WTC11 (cell line): Measurements from ENCODE around the gene FAM110A. TPM values are rescaled to one million over a fixed set of nuclear protein-coding genes. Genes with fewer than 3 reads are reported as not detected.
"Not testable (repeated sequence)": the region's sequence is repeated elsewhere in the genome, so short reads cannot be mapped to it uniquely, and the experiment has no call there.

Experiments
- ATAC-seq: fragments of 200-7000 bp; cut with Tn5 transposase; 2 replicates; pipeline ENCODE4 v1.10.0; 2021; ENCODE audit warnings: mild to moderate bottlenecking, moderate library complexity
- CTCF ChIA-PET: fragments of 300-600 bp; sonication (Branson Sonifier 250); formaldehyde crosslinking; loops from one replicate; lab custom pipeline; 2021; ENCODE audit warnings: antibody characterized with exemption; lab: Charles Lee
- POLR2A ChIA-PET: fragments of 350-600 bp; sonication (Branson Sonifier 250); formaldehyde crosslinking; loops from one replicate; lab custom pipeline; 2021; ENCODE audit warnings: antibody characterized with exemption; lab: Charles Lee
- DNase-seq: peaks from one replicate; pipeline ENCODE4 v3.0.0; 2021; ENCODE audit warnings: low spot score
- H3K27ac Mint-ChIP-seq: 2 replicates; pipeline ENCODE4 v1.8.0; 2021; ENCODE audit warnings: mixed read lengths
- H3K27me3 Mint-ChIP-seq: 2 replicates; pipeline ENCODE4 v1.8.0; 2021; ENCODE audit warnings: low read depth, mild to moderate bottlenecking, moderate library complexity, mixed read lengths
- H3K36me3 Mint-ChIP-seq: 2 replicates; pipeline ENCODE4 v1.8.0; 2021; ENCODE audit warnings: mixed read lengths
- H3K4me1 Mint-ChIP-seq: 2 replicates; pipeline ENCODE4 v1.8.0; 2022; ENCODE audit warnings: mixed read lengths
- H3K4me3 Mint-ChIP-seq: 2 replicates; pipeline ENCODE4 v1.8.0; 2021; ENCODE audit warnings: mild to moderate bottlenecking, moderate library complexity, mixed read lengths
- H3K9me3 Mint-ChIP-seq: 2 replicates; pipeline ENCODE4 v1.8.0; 2021; ENCODE audit warnings: mixed read lengths
- ELF4 ChIP-seq: sonication (generic); formaldehyde crosslinking; IDR thresholded peaks from 2 replicates; pipeline ENCODE4 v1.8.1; 2022; ENCODE audit warnings: low read depth, mild to moderate bottlenecking, moderate library complexity, missing genetic modification reagents
- FOXJ3 ChIP-seq: sonication (generic); formaldehyde crosslinking; IDR thresholded peaks from 2 replicates; pipeline ENCODE4 v1.9.0; 2021; ENCODE audit warnings: missing genetic modification reagents, mild to moderate bottlenecking, borderline replicate concordance
- FOXP1 ChIP-seq: sonication (generic); formaldehyde crosslinking; IDR thresholded peaks from 2 replicates; pipeline ENCODE4 v1.8.0; 2022; ENCODE audit warnings: missing genetic modification reagents, mild to moderate bottlenecking, moderate library complexity, borderline replicate concordance
- HMGA2 ChIP-seq: fragments of 250-450 bp; sonication (Bioruptor Pico); IDR thresholded peaks from 2 replicates; pipeline ENCODE4 v1.4.0; 2021; ENCODE audit warnings: mild to moderate bottlenecking, moderate library complexity
- IRF2 ChIP-seq: sonication (generic); formaldehyde crosslinking; IDR thresholded peaks from 2 replicates; pipeline ENCODE4 v1.8.0; 2022; ENCODE audit warnings: low read depth, missing genetic modification reagents, borderline replicate concordance
- MXD4 ChIP-seq: fragments of 250-450 bp; sonication (Bioruptor Pico); IDR thresholded peaks from 2 replicates; pipeline ENCODE4 v1.8.0; 2021; ENCODE audit warnings: mild to moderate bottlenecking, moderate library complexity, borderline replicate concordance
- NFATC4 ChIP-seq: fragments of 250-450 bp; sonication (Bioruptor Pico); IDR thresholded peaks from 2 replicates; pipeline ENCODE4 v1.9.0; 2021; ENCODE audit warnings: mild to moderate bottlenecking
- PRRX2 ChIP-seq: fragments of 250-450 bp; sonication (Bioruptor Pico); IDR thresholded peaks from 2 replicates; pipeline ENCODE4 v1.8.0; 2021; ENCODE audit warnings: mild to moderate bottlenecking
- SOX15 ChIP-seq: fragments of 250-450 bp; sonication (Bioruptor Pico); IDR thresholded peaks from 2 replicates; pipeline ENCODE4 v1.9.0; 2021; ENCODE audit warnings: mild to moderate bottlenecking
- TCF7 ChIP-seq: sonication (generic); formaldehyde crosslinking; IDR thresholded peaks from 2 replicates; pipeline ENCODE4 v1.8.0; 2022; ENCODE audit warnings: mild to moderate bottlenecking, low read depth, missing genetic modification reagents, moderate library complexity
- ZNF138 ChIP-seq: sonication (generic); formaldehyde crosslinking; conservative IDR thresholded peaks from 2 replicates; pipeline ENCODE4 v1.8.1; 2022; ENCODE audit warnings: mild to moderate bottlenecking, moderate library complexity, missing genetic modification reagents
- ZNF232 ChIP-seq: sonication (generic); formaldehyde crosslinking; IDR thresholded peaks from 2 replicates; pipeline ENCODE4 v1.8.0; 2022; ENCODE audit warnings: mild to moderate bottlenecking, missing genetic modification reagents
- ZNF317 ChIP-seq: sonication (generic); formaldehyde crosslinking; IDR thresholded peaks from 2 replicates; pipeline ENCODE4 v1.8.1; 2023; ENCODE audit warnings: low read depth, mild to moderate bottlenecking, moderate library complexity, missing genetic modification reagents, borderline replicate concordance
- total RNA-seq: library from RNA; stranded (reverse); gene quantifications from 3 replicates; pipeline ENCODE4 v1.2.3, GENCODE V29; 2021
- TF ChIP-seq, protein P1 (sequence below): sonication (generic); formaldehyde crosslinking; conservative IDR thresholded peaks from 2 replicates; pipeline ENCODE4 v1.8.1; 2022; ENCODE audit warnings: mild to moderate bottlenecking, missing genetic modification reagents
- TF ChIP-seq, protein P2 (sequence below): fragments of 250-450 bp; sonication (Bioruptor Pico); IDR thresholded peaks from 2 replicates; pipeline ENCODE4 v1.9.0; 2021; ENCODE audit warnings: moderate library complexity, mild to moderate bottlenecking, inconsistent platforms, borderline replicate concordance

The FAM110A gene
- total RNA-seq, 1 experiment from 2014 or later, result 18.8 TPM

GRCh38 chr20:796921-797320 is 36.6 kb upstream of the FAM110A start:
- peaks cover 7% of the 10 kb centered on the region for H3K4me1 Mint-ChIP-seq
- TF ChIP-seq PRRX2 (CRISPR knock-in tag), result no peak
- TF ChIP-seq, all 79 proteins: peak for 0
- ChIA-PET CTCF (no interaction called here), POLR2A (no interaction called here)
- Mint-ChIP-seq H3K27ac (no peak overlapping the region), H3K36me3 (peaks cover 40% of the 10 kb centered on the region), H3K27me3 (peaks cover 35% of the 10 kb centered on the region), H3K9me3 (peaks cover 88% of the 10 kb centered on the region), H3K4me3 (no peak overlapping the region)
- ATAC-seq (no peak), DNase-seq (no peak)

GRCh38 chr20:798746-799145 is 34.8 kb upstream of the FAM110A start:
- CTCF ChIA-PET, result interaction anchor here (0.8 to 1.1 kb wide), 2 partner anchors 23 to 132 kb away, joined by 3 read pairs; no protein-coding TSS in a partner anchor
- H3K9me3 Mint-ChIP-seq, result peaks cover 84% of the 10 kb centered on the region
- peaks cover 31% of the 10 kb centered on the region for H3K36me3 Mint-ChIP-seq
- DNase-seq, POLR2A ChIA-PET, H3K4me3 Mint-ChIP-seq, ATAC-seq, H3K4me1 Mint-ChIP-seq, H3K27ac Mint-ChIP-seq: not testable (repeated sequence)
- peaks cover 31% of the 10 kb centered on the region for H3K27me3 Mint-ChIP-seq

DNA sequence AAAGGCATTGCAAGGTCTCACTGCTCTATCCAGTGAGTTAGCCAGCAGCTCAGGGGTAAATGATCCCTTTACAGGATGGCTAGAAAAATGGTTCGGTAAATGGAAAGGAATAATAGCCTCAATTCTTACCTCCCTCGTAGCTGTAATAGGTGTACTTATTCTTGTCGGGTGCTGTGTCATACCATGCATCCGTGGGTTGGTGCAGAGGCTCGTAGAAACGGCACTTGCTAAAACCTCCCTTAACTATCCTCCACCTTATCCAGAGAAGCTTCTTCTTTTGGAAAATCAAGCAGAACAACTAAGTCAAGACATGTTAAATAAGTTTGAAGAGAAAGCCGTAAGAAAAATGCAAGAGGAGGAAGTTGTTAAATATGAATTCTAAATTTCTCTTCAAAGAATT is 33.5 kb upstream of the FAM110A start:
- POLR2A ChIA-PET, H3K4me1 Mint-ChIP-seq, H3K27ac Mint-ChIP-seq, ATAC-seq, DNase-seq, H3K4me3 Mint-ChIP-seq: not testable (repeated sequence)
- CTCF ChIA-PET, result interaction anchor here (1.2 kb wide), 1 partner anchor 157 kb away, joined by 3 read pairs; no protein-coding TSS in a partner anchor
- Mint-ChIP-seq H3K27me3 (peaks cover 26% of the 10 kb centered on the region), H3K36me3 (peaks cover 38% of the 10 kb centered on the region), H3K9me3 (peaks cover 83% of the 10 kb centered on the region)

GRCh38 chr20:801678-802077 is 31.8 kb upstream of the FAM110A start:
- peaks cover 75% of the 10 kb centered on the region for H3K9me3 Mint-ChIP-seq

DNA sequence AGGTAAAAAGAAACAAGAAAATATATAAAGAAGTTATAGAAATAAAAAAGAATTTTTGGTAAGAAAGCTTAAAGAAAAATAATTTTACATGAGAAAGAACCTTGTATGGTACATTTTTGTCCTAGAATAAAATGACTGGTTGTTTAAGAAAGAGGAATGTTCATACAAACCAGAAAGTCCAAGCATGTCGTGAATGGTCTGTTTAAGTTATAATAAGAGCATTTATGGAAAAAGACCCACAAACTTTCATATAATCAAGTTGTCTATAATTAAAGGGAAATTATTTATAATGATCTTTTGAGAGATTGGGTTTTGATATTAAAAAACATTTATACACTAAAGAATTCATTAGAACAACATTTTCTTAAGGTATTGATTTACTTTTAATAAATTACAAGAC is 27.8 kb upstream of the FAM110A start:
- TF ChIP-seq, protein P1, sequence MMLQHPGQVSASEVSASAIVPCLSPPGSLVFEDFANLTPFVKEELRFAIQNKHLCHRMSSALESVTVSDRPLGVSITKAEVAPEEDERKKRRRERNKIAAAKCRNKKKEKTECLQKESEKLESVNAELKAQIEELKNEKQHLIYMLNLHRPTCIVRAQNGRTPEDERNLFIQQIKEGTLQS (CRISPR knock-in tag), result no peak
- TF ChIP-seq IRF2 (CRISPR knock-in tag) (no peak), HMGA2 (CRISPR knock-in tag) (no peak), ZNF317 (CRISPR knock-in tag) (no peak), NFATC4 (CRISPR knock-in tag) (no peak), SOX15 (CRISPR knock-in tag) (no peak), FOXJ3 (CRISPR knock-in tag) (no peak), MXD4 (CRISPR knock-in tag) (no peak)
- no peaks in the 10 kb centered on the region for H3K4me1 Mint-ChIP-seq
- H3K27ac Mint-ChIP-seq, result no peak overlapping the region
- ATAC-seq (no peak), DNase-seq (no peak)
- H3K27me3 Mint-ChIP-seq, result peaks cover 15% of the 10 kb centered on the region
- ChIA-PET CTCF (no interaction called here), POLR2A (no interaction called here)
- H3K9me3 Mint-ChIP-seq, result peaks cover 67% of the 10 kb centered on the region
- H3K36me3 Mint-ChIP-seq, result peaks cover 53% of the 10 kb centered on the region
- H3K4me3 Mint-ChIP-seq, result no peak overlapping the region

More at GRCh38 chr20:801678-802077, 31.8 kb upstream of the FAM110A start:
- Mint-ChIP-seq H3K27me3 (peaks cover 15% of the 10 kb centered on the region; the same call in 1 of the 2 replicates), H3K27ac (no peak overlapping the region), H3K4me1 (peaks cover 6% of the 10 kb centered on the region), H3K4me3 (no peak overlapping the region), H3K36me3 (peaks cover 46% of the 10 kb centered on the region)
- DNase-seq, result no peak
- TF ChIP-seq ZNF138 (CRISPR knock-in tag), result no peak
- no peak for TF ChIP-seq SOX15 (CRISPR knock-in tag)
- TF ChIP-seq ELF4 (CRISPR knock-in tag), result no peak
- TF ChIP-seq, protein P2, sequence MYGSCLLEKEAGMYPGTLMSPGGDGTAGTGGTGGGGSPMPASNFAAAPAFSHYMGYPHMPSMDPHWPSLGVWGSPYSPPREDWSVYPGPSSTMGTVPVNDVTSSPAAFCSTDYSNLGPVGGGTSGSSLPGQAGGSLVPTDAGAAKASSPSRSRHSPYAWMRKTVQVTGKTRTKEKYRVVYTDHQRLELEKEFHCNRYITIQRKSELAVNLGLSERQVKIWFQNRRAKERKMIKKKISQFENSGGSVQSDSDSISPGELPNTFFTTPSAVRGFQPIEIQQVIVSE (CRISPR knock-in tag), result no peak
- no peak for TF ChIP-seq TCF7
- no peak for TF ChIP-seq FOXP1
- no peak for TF ChIP-seq ZNF232 (CRISPR knock-in tag)
- TF ChIP-seq PRRX2 (CRISPR knock-in tag), result no peak
- ATAC-seq, result no peak
- ChIA-PET POLR2A (interaction anchor here (0.7 kb wide), 1 partner anchor 24 kb away, joined by 4 read pairs; no protein-coding TSS in a partner anchor), CTCF (no interaction called here)

GRCh38 chr20:811776-812434 is 21.6 kb upstream of the FAM110A start:
- Mint-ChIP-seq H3K9me3 (peaks cover 29% of the 10 kb centered on the region), H3K36me3 (peaks cover 18% of the 10 kb centered on the region)
- ATAC-seq, H3K27me3 Mint-ChIP-seq, H3K27ac Mint-ChIP-seq, H3K4me3 Mint-ChIP-seq, POLR2A ChIA-PET, DNase-seq, H3K4me1 Mint-ChIP-seq, CTCF ChIA-PET: not testable (repeated sequence)

- H3K9me3 Mint-ChIP-seq, result peaks cover 29% of the 10 kb centered on the region
- POLR2A ChIA-PET, H3K4me1 Mint-ChIP-seq, H3K27me3 Mint-ChIP-seq, H3K27ac Mint-ChIP-seq, DNase-seq, CTCF ChIA-PET, ATAC-seq, H3K4me3 Mint-ChIP-seq: not testable (repeated sequence)
- peaks cover 18% of the 10 kb centered on the region for H3K36me3 Mint-ChIP-seq
These were observed 21.1 kb upstream of the FAM110A start for GRCh38 chr20:812435-812814.
